ENCODE measurements around the gene CCDC148. TPM values are rescaled to one million over a fixed set of nuclear protein-coding genes. Genes with fewer than 3 reads are reported as not detected.

The CCDC148 gene
- polyA plus RNA-seq, 5 donors, result 2.7 to 5.4 (median 5.2) TPM

DNA sequence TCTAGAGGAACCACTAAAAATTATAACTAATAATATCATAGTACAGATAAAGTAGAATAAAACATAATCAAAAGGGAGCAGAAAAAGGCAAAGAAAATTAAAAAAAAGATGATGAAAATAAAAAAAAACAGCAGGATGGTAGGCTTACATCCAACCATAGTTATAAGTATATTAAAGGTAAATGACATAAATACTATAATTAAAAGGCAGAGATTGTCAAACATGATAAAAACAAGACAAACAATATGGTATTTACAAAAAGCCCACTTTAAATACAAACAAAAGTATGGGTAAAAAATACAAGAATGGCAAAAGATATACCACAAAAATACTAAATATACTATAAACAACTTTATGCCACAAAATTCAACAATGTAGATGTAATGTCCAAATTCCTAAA, 24.4 kb downstream of the CCDC148 start:
- DNase-seq, result no peak

GRCh38 chr2:158414538-158414937, 42.0 kb downstream of the CCDC148 start:
- no peak for DNase-seq

- no peak for DNase-seq
Observed at GRCh38 chr2:158413581-158413980, 43.0 kb downstream of the CCDC148 start.

- DNase-seq, result no peak
Observed at GRCh38 chr2:158412206-158412605, 44.3 kb downstream of the CCDC148 start.

DNA sequence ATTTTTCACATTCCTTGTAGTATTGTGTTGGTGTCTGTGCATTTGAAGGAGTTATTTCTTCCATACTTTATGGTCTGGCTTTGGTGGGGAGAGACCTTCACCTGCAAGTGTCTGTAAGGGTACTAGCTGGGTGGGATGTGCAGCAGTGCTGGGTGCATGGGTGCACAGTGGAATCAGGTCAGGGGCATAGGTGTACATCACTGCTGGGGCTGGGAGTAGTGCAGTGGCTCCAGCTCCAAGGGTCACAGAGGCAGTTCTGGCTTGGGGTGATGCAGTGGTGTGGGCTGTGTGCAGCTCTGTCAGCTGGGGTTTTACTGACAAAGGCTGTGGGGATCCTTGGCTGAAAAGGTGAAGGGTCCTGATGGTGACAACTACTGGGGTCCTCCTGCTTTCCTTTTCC, 44.8 kb downstream of the CCDC148 start:
- DNase-seq, result no peak

- DNase-seq, result no peak
Observed at GRCh38 chr2:158410132-158410531, 46.4 kb downstream of the CCDC148 start.

GRCh38 chr2:158407031-158407430, 49.5 kb downstream of the CCDC148 start:
- DNase-seq, result no peak

GRCh38 chr2:158405341-158405740, 51.2 kb downstream of the CCDC148 start:
- no peak for DNase-seq

GRCh38 chr2:158403237-158403636, 53.3 kb downstream of the CCDC148 start:
- no peak for DNase-seq

DNA sequence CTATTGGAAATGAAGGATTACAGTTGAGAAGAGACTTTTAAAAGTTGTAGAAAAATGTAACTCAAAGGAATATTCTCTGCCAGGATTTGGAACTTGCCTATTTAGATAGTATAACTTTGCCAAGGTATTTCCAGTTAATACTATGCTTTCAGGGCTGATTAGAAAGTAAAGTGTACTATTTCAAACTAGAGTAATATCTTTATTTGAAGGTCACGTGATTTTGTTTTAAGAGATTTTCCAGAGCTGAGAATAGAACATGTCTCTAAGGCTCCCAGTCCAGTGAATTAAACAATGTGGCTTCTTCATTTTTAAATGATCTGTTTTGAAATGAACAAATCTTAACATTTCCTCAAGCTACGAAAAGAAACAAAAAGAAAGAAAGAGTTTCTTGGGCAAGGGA, 53.9 kb downstream of the CCDC148 start:
- no peak for DNase-seq

GRCh38 chr2:158395166-158395565, 61.4 kb downstream of the CCDC148 start:
- no peak for DNase-seq

GRCh38 chr2:158394453-158394852, 62.1 kb downstream of the CCDC148 start:
- no peak for DNase-seq

- no peak for DNase-seq
Observed at GRCh38 chr2:158393886-158394285, 62.7 kb downstream of the CCDC148 start.

- no peak for DNase-seq
Observed at GRCh38 chr2:158392687-158393086, 63.9 kb downstream of the CCDC148 start.

GRCh38 chr2:158391876-158392275, 64.7 kb downstream of the CCDC148 start:
- no peak for DNase-seq

DNA sequence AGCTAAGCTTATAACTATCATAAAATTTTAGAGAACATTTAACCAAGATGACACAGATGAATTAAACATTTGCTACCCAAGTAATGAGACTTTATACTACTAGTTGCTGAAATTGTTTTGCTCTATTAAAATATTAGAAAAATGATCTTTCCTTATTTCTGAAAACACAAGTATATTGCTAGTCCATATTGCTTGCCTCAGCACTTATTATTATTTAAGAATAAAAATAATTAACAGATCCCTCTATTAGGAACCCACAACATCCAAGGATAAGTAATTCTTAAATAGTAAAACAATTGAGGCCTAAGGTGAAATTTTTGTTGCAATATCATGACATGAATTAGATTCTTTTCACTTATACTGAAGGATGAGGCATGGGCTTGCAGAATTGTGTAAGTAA, 65.2 kb downstream of the CCDC148 start:
- no peak for DNase-seq

GRCh38 chr2:158388159-158388558, 68.4 kb downstream of the CCDC148 start:
- no peak for DNase-seq

GRCh38 chr2:158385646-158386045, 70.9 kb downstream of the CCDC148 start:
- no peak for DNase-seq

DNA sequence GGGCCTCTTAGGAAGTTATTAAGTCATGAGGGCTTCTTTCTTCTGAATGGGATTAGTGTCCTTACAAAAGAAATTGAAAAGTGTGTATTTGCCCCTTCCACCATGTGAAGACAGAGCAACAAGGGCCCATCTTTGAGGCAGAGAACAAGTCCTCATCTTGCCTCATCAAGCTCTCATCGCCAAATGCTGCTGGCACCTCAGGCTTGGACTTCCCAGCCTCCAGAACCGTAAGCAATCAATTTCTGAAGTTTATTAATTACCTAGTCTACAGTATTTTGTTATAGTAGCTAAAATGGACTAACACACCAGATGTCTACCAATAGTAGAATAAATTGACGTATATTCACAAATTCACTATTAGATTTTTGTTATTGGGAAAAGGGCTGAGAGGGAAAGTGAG, 74.6 kb downstream of the CCDC148 start:
- DNase-seq, result no peak

GRCh38 chr2:158381205-158381604, 75.3 kb downstream of the CCDC148 start:
- no peak for DNase-seq

DNA sequence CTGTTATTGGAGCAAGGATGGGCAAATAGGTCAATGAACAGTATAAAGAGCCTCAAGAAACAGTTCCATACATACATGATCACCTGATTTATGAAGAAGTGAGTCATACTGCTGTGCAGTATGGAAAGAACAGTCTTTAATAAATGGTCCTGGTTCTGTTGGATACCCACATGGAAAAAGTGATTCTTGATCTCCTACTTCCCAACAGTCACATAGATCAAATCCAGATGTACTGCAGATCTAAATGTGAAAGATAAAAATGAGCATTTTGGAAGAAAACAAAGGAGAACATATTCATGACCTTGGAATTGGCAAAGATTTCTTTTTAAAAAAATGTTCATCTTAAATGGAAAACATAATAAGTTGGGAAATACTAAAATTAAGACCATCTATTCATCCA, 75.8 kb downstream of the CCDC148 start:
- DNase-seq, result no peak

- DNase-seq, result no peak
Observed at GRCh38 chr2:158378926-158379325, 77.6 kb downstream of the CCDC148 start.

DNA sequence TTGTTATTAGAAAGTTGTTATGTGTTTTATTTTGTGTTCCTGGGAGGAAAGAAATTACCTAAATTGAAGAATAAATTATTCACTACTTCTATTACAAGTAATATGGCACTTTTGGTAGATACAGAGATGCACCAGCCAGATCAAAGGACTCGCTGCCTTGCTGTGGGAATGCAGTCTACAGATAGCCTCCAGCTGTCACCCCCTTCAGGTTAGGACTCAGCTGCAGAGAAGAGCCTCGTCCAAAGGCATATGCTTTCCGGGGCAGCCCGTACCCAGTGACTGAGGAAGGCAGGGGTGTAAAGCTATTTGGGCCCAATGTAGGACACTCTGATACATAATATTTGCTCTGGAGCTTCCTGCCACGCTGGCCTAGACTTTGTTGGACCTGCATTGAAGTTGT, 90.2 kb downstream of the CCDC148 start:
- DNase-seq, result no peak

GRCh38 chr2:158359846-158360245, 96.7 kb downstream of the CCDC148 start:
- DNase-seq, result no peak

DNA sequence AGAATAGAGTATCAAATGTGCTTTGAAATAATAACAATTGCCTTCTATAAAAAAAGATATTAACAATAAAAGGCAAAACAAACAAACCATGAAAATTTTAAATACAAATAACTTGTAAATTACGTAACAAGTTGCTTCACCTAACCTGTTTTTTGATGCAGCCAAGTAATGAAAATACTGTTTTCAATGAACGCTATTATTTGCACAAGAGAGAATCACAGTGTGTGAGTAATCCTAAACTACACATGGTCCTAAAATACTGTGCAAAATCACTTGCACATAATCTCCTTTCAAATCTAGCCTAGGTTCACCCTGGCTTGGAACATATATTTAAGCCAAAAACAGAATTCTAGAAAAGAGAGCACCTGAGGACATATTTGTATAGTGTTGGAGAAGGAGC, 98.9 kb downstream of the CCDC148 start:
- DNase-seq, result no peak

Measured in right lung (tissue), 5 donors.